GM13977 (cell line): ENCODE data around the gene CABP4.

Source experiments
- DNase-seq: peaks from one replicate; pipeline ENCODE4 v3.0.0; 2012; ENCODE audit warnings: low spot score
- in situ Hi-C: fragments of 300-500 bp; cut with MboI; formaldehyde crosslinking; loops from one replicate; pipeline ENCODE4 v1.12.0; 2022; ENCODE audit warnings: low sequenced_read_pairs, low pct_unique_long_range_greater_than_20kb, mixed read lengths, inconsistent platforms; ENCODE audit not compliant: unreplicated experiment
- TF ChIP-seq, protein P1 (sequence below): IDR thresholded peaks from 2 replicates; pipeline ENCODE4 v1.5.1; 2012; ENCODE audit warnings: mild to moderate bottlenecking, control low read depth; ENCODE audit not compliant: insufficient read depth; ENCODE audit errors: extremely low read depth, missing control alignments

Gene CABP4

DNA sequence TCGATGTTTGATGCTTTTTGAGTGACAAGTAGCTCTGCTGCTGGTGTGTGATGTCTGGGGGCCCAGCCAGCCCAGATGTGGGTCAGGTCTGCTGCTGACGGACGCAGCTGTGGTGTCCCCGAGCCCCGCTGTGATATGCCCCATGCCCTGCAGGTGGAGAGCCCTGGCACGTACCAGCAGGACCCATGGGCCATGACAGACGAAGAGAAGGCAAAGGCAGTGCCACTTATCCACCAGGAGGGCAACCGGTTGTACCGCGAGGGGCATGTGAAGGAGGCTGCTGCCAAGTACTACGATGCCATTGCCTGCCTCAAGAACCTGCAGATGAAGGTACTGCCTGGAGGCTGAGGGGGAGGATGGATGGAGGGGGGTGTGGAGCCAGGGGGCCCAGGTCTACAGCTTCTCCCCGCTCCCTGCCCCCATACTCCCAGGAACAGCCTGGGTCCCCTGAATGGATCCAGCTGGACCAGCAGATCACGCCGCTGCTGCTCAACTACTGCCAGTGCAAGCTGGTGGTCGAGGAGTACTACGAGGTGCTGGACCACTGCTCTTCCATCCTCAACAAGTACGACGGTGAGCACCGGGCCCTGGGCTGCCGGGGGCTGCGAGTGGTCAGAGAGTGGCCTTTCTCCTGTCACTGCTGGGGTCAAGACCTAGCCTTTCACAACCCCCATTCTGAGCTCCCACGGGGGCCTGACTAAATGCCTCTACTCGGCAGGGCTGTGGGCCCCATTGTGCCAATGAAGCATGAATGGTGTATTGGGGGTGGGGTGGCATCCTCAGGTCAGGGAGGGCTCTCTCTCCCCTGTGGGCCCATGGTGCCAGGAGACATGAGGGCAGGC lies 35.0 kb downstream of the CABP4 start:
- TF ChIP-seq, protein P1, sequence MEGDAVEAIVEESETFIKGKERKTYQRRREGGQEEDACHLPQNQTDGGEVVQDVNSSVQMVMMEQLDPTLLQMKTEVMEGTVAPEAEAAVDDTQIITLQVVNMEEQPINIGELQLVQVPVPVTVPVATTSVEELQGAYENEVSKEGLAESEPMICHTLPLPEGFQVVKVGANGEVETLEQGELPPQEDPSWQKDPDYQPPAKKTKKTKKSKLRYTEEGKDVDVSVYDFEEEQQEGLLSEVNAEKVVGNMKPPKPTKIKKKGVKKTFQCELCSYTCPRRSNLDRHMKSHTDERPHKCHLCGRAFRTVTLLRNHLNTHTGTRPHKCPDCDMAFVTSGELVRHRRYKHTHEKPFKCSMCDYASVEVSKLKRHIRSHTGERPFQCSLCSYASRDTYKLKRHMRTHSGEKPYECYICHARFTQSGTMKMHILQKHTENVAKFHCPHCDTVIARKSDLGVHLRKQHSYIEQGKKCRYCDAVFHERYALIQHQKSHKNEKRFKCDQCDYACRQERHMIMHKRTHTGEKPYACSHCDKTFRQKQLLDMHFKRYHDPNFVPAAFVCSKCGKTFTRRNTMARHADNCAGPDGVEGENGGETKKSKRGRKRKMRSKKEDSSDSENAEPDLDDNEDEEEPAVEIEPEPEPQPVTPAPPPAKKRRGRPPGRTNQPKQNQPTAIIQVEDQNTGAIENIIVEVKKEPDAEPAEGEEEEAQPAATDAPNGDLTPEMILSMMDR: no peak
- in situ Hi-C loops: no loop called here
- no peak for DNase-seq

DNA sequence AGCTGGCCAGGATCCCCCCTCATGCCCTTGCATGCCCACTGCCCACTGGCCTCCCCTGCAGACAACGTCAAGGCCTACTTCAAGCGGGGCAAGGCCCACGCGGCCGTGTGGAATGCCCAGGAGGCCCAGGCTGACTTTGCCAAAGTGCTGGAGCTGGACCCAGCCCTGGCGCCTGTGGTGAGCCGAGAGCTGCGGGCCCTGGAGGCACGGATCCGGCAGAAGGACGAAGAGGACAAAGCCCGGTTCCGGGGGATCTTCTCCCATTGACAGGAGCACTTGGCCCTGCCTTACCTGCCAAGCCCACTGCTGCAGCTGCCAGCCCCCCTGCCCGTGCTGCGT lies 35.5 kb downstream of the CABP4 start:
- in situ Hi-C loops: no loop called here
- TF ChIP-seq, protein P1: no peak

GRCh38 chr11:67491276-67492068 lies 36.3 kb downstream of the CABP4 start:
- in situ Hi-C loops: no loop called here
- TF ChIP-seq, protein P1: no peak
- DNase-seq: no peak

More for the DNA sequence above, 35.5 kb downstream of the CABP4 start:
- DNase-seq: no peak

DNA sequence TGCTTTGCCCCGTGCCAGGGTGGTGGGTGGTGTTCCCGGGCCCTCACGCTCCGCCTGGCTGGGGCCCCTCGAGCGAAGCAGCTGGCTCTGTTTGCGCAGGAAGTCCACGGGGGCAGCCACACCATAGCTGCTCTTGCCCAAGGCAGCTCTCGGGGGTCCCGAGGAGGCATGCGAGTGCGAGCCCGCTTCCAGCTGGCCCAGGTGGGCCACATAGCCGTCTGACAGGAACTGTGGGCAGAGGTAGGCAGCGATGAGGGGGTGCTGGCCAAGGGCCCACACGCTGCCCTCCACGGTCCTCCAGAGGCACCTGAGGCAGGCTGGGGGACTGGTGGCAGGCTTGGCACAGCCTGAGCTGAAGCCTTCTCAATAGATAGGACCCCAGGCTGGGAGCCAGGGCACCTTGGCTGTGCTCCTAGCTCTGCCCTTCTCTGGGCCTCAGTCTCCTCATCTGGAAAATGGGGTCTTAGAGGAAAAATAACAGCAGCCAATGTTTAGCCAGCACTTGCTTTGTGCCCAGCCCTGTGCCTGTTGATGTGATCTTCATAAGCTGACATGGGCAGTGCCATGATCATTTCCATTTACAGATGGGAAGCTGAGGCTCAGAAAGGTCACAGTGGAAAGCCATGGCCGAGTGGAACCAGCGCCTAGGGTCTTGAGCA lies 37.0 kb downstream of the CABP4 start:
- TF ChIP-seq, protein P1: no peak
- in situ Hi-C loops: no loop called here

GRCh38 chr11:67492801-67493547 lies 37.8 kb downstream of the CABP4 start:
- TF ChIP-seq, protein P1: no peak
- in situ Hi-C loops: no loop called here
- no peak for DNase-seq

More for the DNA sequence above, 37.0 kb downstream of the CABP4 start:
- no peak for DNase-seq
